CD14-positive monocyte (primary cell): ENCODE data around the gene JOSD2. TPM values are rescaled to one million over a fixed set of nuclear protein-coding genes. Genes with fewer than 3 reads are reported as not detected.

Experiments
- DNase-seq, 3 donors: peaks; one replicate each; pipeline ENCODE4 v3.0.0-alpha.2; 2011 to 2022
- H2AFZ ChIP-seq: 2 replicates; pipeline ENCODE4 v1.6.0; 2012; ENCODE audit warnings: mild to moderate bottlenecking, low read depth, low read length, inconsistent platforms; ENCODE audit not compliant: insufficient read depth, poor library complexity, severe bottlenecking
- H3K27ac ChIP-seq, 2 donors: 1 replicate in 1 of 2; 2 replicates in 1 of 2; pipeline ENCODE4 v1.5.1; 2012 to 2013; ENCODE audit warnings: low read length in 2 of 2, control low read depth in 1 of 2, inconsistent platforms in 1 of 2, low read depth in 1 of 2, mild to moderate bottlenecking in 1 of 2
- H3K27me3 ChIP-seq, 2 donors: one replicate each; pipeline versions ENCODE4 v1.6.0 to v1.6.1; 2011 to 2013; ENCODE audit warnings: low read length in 2 of 2; ENCODE audit not compliant: control insufficient read depth in 2 of 2, insufficient read depth in 2 of 2
- H3K36me3 ChIP-seq, 2 donors: replicated peaks in 1 of 2; 1 replicate in 1 of 2; 2 replicates in 1 of 2; pipeline versions ENCODE4 v1.5.1 to v1.6.1; 2012 to 2013; ENCODE audit warnings: low read length in 2 of 2, control low read depth in 1 of 2, inconsistent platforms in 1 of 2, mild to moderate bottlenecking in 1 of 2; ENCODE audit not compliant: insufficient read depth in 2 of 2, control insufficient read depth in 1 of 2
- H3K4me1 ChIP-seq, 2 donors: 1 replicate in 1 of 2; 2 replicates in 1 of 2; pipeline versions ENCODE4 v1.5.1 to v1.6.1; 2012 to 2013; ENCODE audit warnings: low read length in 2 of 2, control low read depth in 1 of 2, inconsistent platforms in 1 of 2, mild to moderate bottlenecking in 1 of 2, moderate library complexity in 1 of 2; ENCODE audit not compliant: insufficient read depth in 2 of 2, control insufficient read depth in 1 of 2
- H3K4me2 ChIP-seq: replicated peaks from 2 replicates; pipeline ENCODE3; 2012; ENCODE audit warnings: low read length, moderate library complexity, mild to moderate bottlenecking; ENCODE audit not compliant: poor library complexity, severe bottlenecking; ENCODE audit errors: extremely low read depth
- H3K4me3 ChIP-seq, 3 experiments: fragments of 200-600 bp in 1 of 3; sonication (generic) in 1 of 3; replicated peaks in 1 of 3; 1 replicate in 2 of 3; 2 replicates in 1 of 3; pipeline ENCODE4 v1.5.1; 2011 to 2013; ENCODE audit warnings: low read length in 3 of 3, mild to moderate bottlenecking in 3 of 3, control low read depth in 2 of 3, low read depth in 2 of 3, inconsistent platforms in 1 of 3, moderate library complexity in 1 of 3
- H3K79me2 ChIP-seq: 2 replicates; pipeline ENCODE4 v1.6.0; 2012; ENCODE audit warnings: mild to moderate bottlenecking, control low read depth, inconsistent platforms, low read length, moderate library complexity; ENCODE audit not compliant: insufficient read depth
- H3K9ac ChIP-seq: 2 replicates; pipeline ENCODE4 v1.6.0; 2017; ENCODE audit warnings: low read length, mild to moderate bottlenecking; ENCODE audit not compliant: insufficient read depth, poor library complexity, severe bottlenecking
- H3K9me3 ChIP-seq, 2 donors: replicated peaks in 1 of 2; 1 replicate in 1 of 2; 2 replicates in 1 of 2; pipeline versions ENCODE4 v1.5.1 to v1.6.1; 2012 to 2013; ENCODE audit warnings: low read length in 2 of 2, control low read depth in 1 of 2; ENCODE audit not compliant: control insufficient read depth in 1 of 2, insufficient read depth in 1 of 2
- H4K20me1 ChIP-seq: 2 replicates; pipeline ENCODE4 v1.6.0; 2012; ENCODE audit warnings: mild to moderate bottlenecking, low read length, control low read depth, moderate library complexity; ENCODE audit not compliant: insufficient read depth
- H3K27ac Mint-ChIP-seq, 7 donors: one replicate each; pipeline ENCODE4 v1.8.0; 2020; ENCODE audit warnings: mild to moderate bottlenecking in 7 of 7, mixed read lengths in 7 of 7, moderate library complexity in 6 of 7, inconsistent platforms in 2 of 7
- H3K27me3 Mint-ChIP-seq, 3 donors: one replicate each; pipeline ENCODE4 v1.8.0; 2021 to 2022; ENCODE audit warnings: low read depth in 3 of 3, mild to moderate bottlenecking in 3 of 3, mixed read lengths in 3 of 3, moderate library complexity in 3 of 3, inconsistent platforms in 1 of 3
- H3K36me3 Mint-ChIP-seq, 2 donors: one replicate each; pipeline ENCODE4 v1.8.0; 2020; ENCODE audit warnings: mixed read lengths in 2 of 2, inconsistent platforms in 1 of 2, mild to moderate bottlenecking in 1 of 2
- H3K4me1 Mint-ChIP-seq: one replicate; pipeline ENCODE4 v1.8.0; 2020; ENCODE audit warnings: mild to moderate bottlenecking, mixed read lengths
- H3K4me3 Mint-ChIP-seq, 2 donors: one replicate each; pipeline ENCODE4 v1.8.0; 2020; ENCODE audit warnings: mild to moderate bottlenecking in 2 of 2, mixed read lengths in 2 of 2, moderate library complexity in 1 of 2
- H3K9me3 Mint-ChIP-seq, 7 donors: one replicate each; pipeline ENCODE4 v1.8.0; 2020 to 2022; ENCODE audit warnings: mixed read lengths in 7 of 7, mild to moderate bottlenecking in 6 of 7, moderate library complexity in 6 of 7, inconsistent platforms in 2 of 7
- CTCF ChIP-seq: fragments of 200-600 bp; IDR thresholded peaks from one replicate; pipeline ENCODE4 v1.8.0; 2022; ENCODE audit warnings: antibody characterized with exemption, mild to moderate bottlenecking
- WGBS: methylation state at CpG from one replicate; pipeline ENCODE4 v1.1.5; 2013; ENCODE audit warnings: missing lambda C conversion rate; ENCODE audit not compliant: insufficient coverage; 5-methylcytosine and 5-hydroxymethylcytosine counted together
- intact Hi-C, 2 donors: fragments of 100-400 bp; cut with micrococcal nuclease; formaldehyde crosslinking; loops; one replicate each; pipeline versions ENCODE4 v1.15.0 to v1.15.1; 2023
- polyA plus RNA-seq, 3 donors: library from polyadenylated mRNA; depleted of rRNA in 1 of 3; unstranded in 2 of 3; stranded (reverse) in 1 of 3; fragments of 300-500 nt in 2 of 3; fragments of >200 nt in 1 of 3; fragmentation: Illumina TruSeq in 2 of 3; gene quantifications; 1 replicate in 2 of 3; 2 replicates in 1 of 3; pipeline ENCODE4 v1.2.3, GENCODE V29; 2012 to 2021

Gene JOSD2
- polyA plus RNA-seq, 3 donors: 33.0 to 43.0 (median 37.2) TPM

DNA sequence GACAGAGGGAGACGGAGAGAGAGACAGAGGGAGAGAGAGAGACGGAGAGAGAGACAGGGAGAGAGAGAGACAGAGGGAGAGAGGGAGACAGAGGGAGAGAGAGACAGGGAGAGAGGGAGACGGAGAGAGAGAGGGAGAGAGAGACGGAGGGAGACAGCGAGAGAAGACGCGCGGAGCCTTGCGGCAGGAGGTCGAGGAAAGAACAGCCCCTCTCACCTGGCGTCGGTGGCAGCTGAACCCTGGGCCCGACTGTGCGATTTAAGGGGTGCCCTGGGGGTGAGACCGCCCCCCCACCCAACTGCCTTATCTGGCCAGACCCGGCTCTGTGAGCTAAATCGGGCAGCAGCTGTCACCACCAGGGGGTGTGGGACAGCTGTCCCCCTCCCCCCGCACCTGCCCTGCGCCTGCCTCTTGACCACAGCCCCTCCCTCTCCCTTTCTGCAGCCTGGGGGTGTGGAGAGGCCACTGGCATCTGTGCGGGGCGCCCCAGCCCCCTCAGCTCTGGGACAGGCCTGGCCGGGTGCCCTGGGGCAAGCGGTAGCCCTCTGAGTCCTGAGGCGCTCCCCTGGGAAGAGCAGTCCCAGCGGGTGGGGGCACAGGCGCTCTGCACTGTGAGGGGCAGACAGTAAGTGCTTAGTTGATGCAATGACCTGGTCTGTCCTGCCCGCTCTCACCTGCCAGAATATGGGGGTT, 10.8 kb downstream of the JOSD2 start:
- TF ChIP-seq CTCF: no peak
- intact Hi-C loops: no loop called here
- Histone ChIP-seq H3K9me3 (no peaks in the 10 kb centered on the region), H3K79me2 (no peaks in the 10 kb centered on the region), H3K27ac (no peak overlapping the region), H4K20me1 (no peaks in the 10 kb centered on the region), H3K4me2 (no peak overlapping the region), H2AFZ (no peak overlapping the region), H3K27me3 (no peaks in the 10 kb centered on the region), H3K4me3 (no peak overlapping the region), H3K36me3 (no peaks in the 10 kb centered on the region), H3K9ac (no peak overlapping the region), H3K4me1 (no peaks in the 10 kb centered on the region)
- DNase-seq: no peak
- Mint-ChIP-seq H3K9me3 (no peaks in the 10 kb centered on the region), H3K27me3 (peaks cover 1 to 2% (median 2%) of the 10 kb centered on the region in 3 donors), H3K27ac (no peak overlapping the region), H3K36me3 (peaks cover 0 to 1% of the 10 kb centered on the region in 2 donors), H3K4me3 (no peak overlapping the region), H3K4me1 (no peaks in the 10 kb centered on the region)
- 92% methylated on average over 15 of the region's 27 CpGs for WGBS

- H3K9me3 Mint-ChIP-seq: peaks cover 0 to 1% (median 0%) of the 10 kb centered on the region in 7 donors
- no peaks in the 10 kb centered on the region for H4K20me1 ChIP-seq
These were observed 12.6 kb downstream of the JOSD2 start for GRCh38 chr19:50498219-50499056.

More at GRCh38 chr19:50498219-50499056, 12.6 kb downstream of the JOSD2 start:
- Histone ChIP-seq H3K27me3 (no peaks in the 10 kb centered on the region), H3K36me3 (no peaks in the 10 kb centered on the region), H2AFZ (no peak overlapping the region), H3K4me1 (no peaks in the 10 kb centered on the region), H3K4me2 (no peak overlapping the region), H3K79me2 (no peaks in the 10 kb centered on the region), H3K4me3 (no peak overlapping the region), H3K9ac (no peak overlapping the region), H3K9me3 (no peaks in the 10 kb centered on the region), H3K27ac (no peak overlapping the region)
- intact Hi-C loops: no loop called here
- no peaks in the 10 kb centered on the region for H3K36me3 Mint-ChIP-seq
- WGBS: 100% methylated on average over 11 of the region's 11 CpGs
- peaks cover 1 to 7% (median 2%) of the 10 kb centered on the region in 3 donors for H3K27me3 Mint-ChIP-seq
- DNase-seq: no peak
- H3K4me1 Mint-ChIP-seq: peaks cover 2% of the 10 kb centered on the region
- H3K27ac Mint-ChIP-seq: no peak overlapping the region
- no peak for TF ChIP-seq CTCF
- no peak overlapping the region for H3K4me3 Mint-ChIP-seq
